H1 (cell line): ENCODE results near the gene TRIM29. TPM values are rescaled to one million over a fixed set of nuclear protein-coding genes. Genes with fewer than 3 reads are reported as not detected.

Source experiments
- CTCF ChIA-PET: fragments of 300-600 bp; sonication (Branson Sonifier 250); formaldehyde crosslinking; loops from one replicate; lab custom pipeline; 2021; ENCODE audit not compliant: partially characterized antibody; lab: Charles Lee
- POLR2A ChIA-PET: fragments of 300-600 bp; sonication (Branson Sonifier 250); formaldehyde crosslinking; loops from one replicate; lab custom pipeline; 2021; ENCODE audit warnings: inconsistent platforms; ENCODE audit not compliant: partially characterized antibody; lab: Charles Lee
- DNase-seq, 2 experiments: peaks; one replicate each; pipeline versions ENCODE4 v3.0.0 to v3.0.0-alpha.2; 2010 to 2022; ENCODE audit warnings: low spot score in 2 of 2, low read depth in 1 of 2, mixed read lengths in 1 of 2
- FAIRE-seq: peaks from 2 replicates; lab custom pipeline; 2011; peaks lifted over from hg19 to GRCh38; lab: Jason Lieb, UNC
- H2AFZ ChIP-seq: 2 replicates; pipeline ENCODE4 v1.8.1; 2012; ENCODE audit warnings: low read length, inconsistent platforms
- H2AK5ac ChIP-seq: 2 replicates; pipeline ENCODE4 v1.6.1; 2013; ENCODE audit warnings: low read depth, low read length
- H2BK120ac ChIP-seq: replicated peaks from 2 replicates; pipeline ENCODE3; 2013; ENCODE audit warnings: low read depth, low read length, inconsistent platforms
- H2BK12ac ChIP-seq: 2 replicates; pipeline ENCODE4 v1.6.1; 2013; ENCODE audit warnings: low read depth, low read length
- H2BK15ac ChIP-seq: 2 replicates; pipeline ENCODE4 v1.6.1; 2013; ENCODE audit warnings: low read length
- H2BK20ac ChIP-seq: 2 replicates; pipeline ENCODE4 v1.6.1; 2013; ENCODE audit warnings: low read length
- H2BK5ac ChIP-seq: 2 replicates; pipeline ENCODE4 v1.6.1; 2013; ENCODE audit warnings: low read depth, low read length
- H3K14ac ChIP-seq: 2 replicates; pipeline ENCODE4 v1.6.1; 2013; ENCODE audit warnings: inconsistent platforms; ENCODE audit not compliant: insufficient read length
- H3K18ac ChIP-seq: 2 replicates; pipeline ENCODE4 v1.6.1; 2013; ENCODE audit warnings: low read length; ENCODE audit errors: extremely low read depth
- H3K23ac ChIP-seq: 2 replicates; pipeline ENCODE4 v1.6.1; 2013; ENCODE audit warnings: inconsistent platforms; ENCODE audit not compliant: insufficient read length
- H3K23me2 ChIP-seq: 2 replicates; pipeline ENCODE4 v1.6.1; 2013; ENCODE audit warnings: low read depth, low read length
- H3K27ac ChIP-seq: 2 replicates; pipeline ENCODE4 v1.6.1; 2011; ENCODE audit warnings: low read depth, low read length, inconsistent platforms
- H3K27me3 ChIP-seq, 4 experiments: replicated peaks in 1 of 4; 1 replicate in 1 of 4; 2 replicates in 3 of 4; pipeline versions ENCODE4 v1.6.1 to v1.8.1; 2011 to 2013; ENCODE audit warnings: low read length in 3 of 4, mild to moderate bottlenecking in 3 of 4, inconsistent platforms in 2 of 4, mixed read lengths in 2 of 4, moderate library complexity in 1 of 4; ENCODE audit not compliant: control insufficient read depth in 3 of 4, insufficient read depth in 3 of 4; ENCODE audit errors: extremely low read depth in 1 of 4
- H3K36me3 ChIP-seq, 4 experiments: 2 replicates each; pipeline versions ENCODE4 v1.6.1 to v1.8.1; 2011 to 2013; ENCODE audit warnings: mild to moderate bottlenecking in 4 of 4, low read length in 3 of 4, moderate library complexity in 2 of 4, control low read depth in 1 of 4, inconsistent platforms in 1 of 4; ENCODE audit not compliant: insufficient read depth in 4 of 4, control insufficient read depth in 2 of 4
- H3K4ac ChIP-seq: replicated peaks from 2 replicates; pipeline ENCODE3; 2013; ENCODE audit warnings: low read length, low read depth, mixed read lengths, inconsistent platforms; ENCODE audit not compliant: insufficient read length
- H3K4me1 ChIP-seq, 4 experiments: replicated peaks in 1 of 4; 1 replicate in 1 of 4; 2 replicates in 3 of 4; pipeline versions ENCODE4 v1.6.1 to v1.8.1; 2011 to 2013; ENCODE audit warnings: low read length in 3 of 4, inconsistent platforms in 2 of 4, mixed read lengths in 1 of 4; ENCODE audit not compliant: insufficient read depth in 4 of 4, control insufficient read depth in 3 of 4
- H3K4me2 ChIP-seq, 2 experiments: 2 replicates each; pipeline versions ENCODE4 v1.6.1 to v1.8.1; 2011 to 2013; ENCODE audit warnings: low read depth in 2 of 2, low read length in 2 of 2, control low read depth in 1 of 2, inconsistent platforms in 1 of 2, mild to moderate bottlenecking in 1 of 2; ENCODE audit not compliant: insufficient read depth in 1 of 2
- H3K4me3 ChIP-seq, 4 experiments: fragments of 200-600, 300-600 bp in 1 of 4; sonication (generic), shearing (Covaris generic), sonication (Bioruptor Twin) in 1 of 4; 2 replicates each; pipeline versions ENCODE4 v1.5.1 to v1.8.1; 2011 to 2016; ENCODE audit warnings: low read length in 4 of 4, low read depth in 3 of 4, control low read depth in 2 of 4, inconsistent platforms in 2 of 4, mild to moderate bottlenecking in 2 of 4, mixed read lengths in 1 of 4, moderate library complexity in 1 of 4; ENCODE audit not compliant: insufficient read depth in 2 of 4; ENCODE audit errors: extremely low read depth in 1 of 4
- H3K56ac ChIP-seq: replicated peaks from 2 replicates; pipeline ENCODE3; 2013; ENCODE audit warnings: low read depth, mild to moderate bottlenecking, mixed read lengths, low read length, inconsistent platforms; ENCODE audit not compliant: insufficient read length
- H3K79me1 ChIP-seq: 2 replicates; pipeline ENCODE4 v1.6.1; 2013; ENCODE audit warnings: low read depth, low read length, control low read depth
- H3K79me2 ChIP-seq, 2 experiments: 2 replicates each; pipeline versions ENCODE4 v1.6.1 to v1.8.1; 2012 to 2013; ENCODE audit warnings: low read length in 2 of 2, mild to moderate bottlenecking in 2 of 2, inconsistent platforms in 1 of 2; ENCODE audit not compliant: insufficient read depth in 2 of 2, control insufficient read depth in 1 of 2
- H3K9ac ChIP-seq, 4 experiments: replicated peaks in 1 of 4; 1 replicate in 1 of 4; 2 replicates in 3 of 4; pipeline versions ENCODE4 v1.6.1 to v1.8.1; 2011 to 2013; ENCODE audit warnings: low read depth in 3 of 4, low read length in 3 of 4, control low read depth in 2 of 4, mild to moderate bottlenecking in 2 of 4, moderate library complexity in 2 of 4, inconsistent platforms in 1 of 4; ENCODE audit errors: extremely low read depth in 1 of 4
- H3K9me3 ChIP-seq, 2 experiments: 2 replicates each; pipeline versions ENCODE4 v1.6.1 to v1.8.1; 2012 to 2013; ENCODE audit warnings: mild to moderate bottlenecking in 2 of 2, moderate library complexity in 2 of 2, control low read depth in 1 of 2, inconsistent platforms in 1 of 2, low read depth in 1 of 2, low read length in 1 of 2, mixed read lengths in 1 of 2; ENCODE audit not compliant: insufficient read depth in 2 of 2
- H4K20me1 ChIP-seq, 2 experiments: replicated peaks in 1 of 2; 2 replicates each; pipeline versions ENCODE3 to v1.8.1; 2011 to 2013; ENCODE audit warnings: inconsistent platforms in 2 of 2, low read length in 2 of 2, mild to moderate bottlenecking in 1 of 2; ENCODE audit not compliant: insufficient read depth in 2 of 2, control insufficient read depth in 1 of 2
- H4K5ac ChIP-seq: 2 replicates; pipeline ENCODE4 v1.6.1; 2013; ENCODE audit warnings: low read length, low read depth, mixed read lengths, inconsistent platforms; ENCODE audit not compliant: insufficient read length
- H4K8ac ChIP-seq: 2 replicates; pipeline ENCODE4 v1.8.0; 2013; ENCODE audit warnings: mild to moderate bottlenecking, moderate library complexity, low read length, inconsistent platforms; ENCODE audit not compliant: insufficient read depth; ENCODE audit errors: extremely low read depth
- H4K91ac ChIP-seq: replicated peaks from 2 replicates; pipeline ENCODE3; 2013; ENCODE audit warnings: low read length, mixed read lengths, inconsistent platforms; ENCODE audit not compliant: insufficient read length
- SP4 ChIP-seq: IDR thresholded peaks from 2 replicates; pipeline ENCODE4 v1.6.1; 2012; ENCODE audit warnings: low read length, inconsistent platforms
- WGBS, 2 experiments: shearing (Covaris generic) in 1 of 2; methylation state at CpG; one replicate each; pipeline versions ENCODE4 v1.1.6 to v1.1.7; 2013 to 2015; ENCODE audit warnings: low lambda C conversion rate in 2 of 2, mixed read lengths in 2 of 2, inconsistent platforms in 1 of 2, low coverage in 1 of 2, missing lambda C conversion rate in 1 of 2; ENCODE audit not compliant: insufficient replicate concordance in 2 of 2, insufficient coverage in 1 of 2, insufficient read length in 1 of 2; ENCODE audit errors: extremely low coverage in 1 of 2, missing lambda C conversion rate in 1 of 2; 5-methylcytosine and 5-hydroxymethylcytosine counted together
- polyA plus RNA-seq, 7 experiments: library from polyadenylated mRNA; depleted of rRNA in 3 of 7; stranded (reverse) in 5 of 7; unstranded in 2 of 7; fragments of >200 nt in 5 of 7; fragments of 200-250 nt in 2 of 7; gene quantifications; 1 replicate in 5 of 7; 2 replicates in 1 of 7; 4 replicates in 1 of 7; pipeline versions ENCODE4 v1.2.1 to v1.2.3, GENCODE V29; 2011 to 2013; ENCODE audit warnings: missing spikeins in 2 of 7, mixed read lengths in 2 of 7
- total RNA-seq: library from RNA; stranded (reverse); fragmentation: NEBNext Ultra II Directional; extraction: Animal tissue kit (Norgen Biotek cat#: 25700); gene quantifications from 2 replicates; pipeline ENCODE4 v1.2.1, GENCODE V29; 2021

TRIM29 gene
- total and polyA plus RNA-seq, 2 of the 8 experiments (the other 6 are each of a cell fraction or from before 2014, with no cell fraction given), result 0.17 to 0.43 TPM

GRCh38 chr11:120126620-120127019 lies 11.3 kb downstream of the TRIM29 start:
- no peaks in the 10 kb centered on the region for H3K36me3 ChIP-seq
- H3K14ac ChIP-seq, result no peak overlapping the region
- no peak for TF ChIP-seq SP4
- TF ChIP-seq, all 59 proteins: peak for 0
- Histone ChIP-seq H2BK120ac (no peak overlapping the region), H2AK5ac (no peak overlapping the region), H3K9ac (no peak overlapping the region), H3K9me3 (no peaks in the 10 kb centered on the region), H3K79me1 (no peaks in the 10 kb centered on the region), H2BK15ac (no peak overlapping the region), H3K4me1 (no peaks in the 10 kb centered on the region; a peak in 1 of 7 replicates), H2BK5ac (no peak overlapping the region), H3K4ac (no peak overlapping the region), H3K23me2 (no peaks in the 10 kb centered on the region), H2AFZ (no peak overlapping the region), H4K8ac (no peak overlapping the region), H2BK12ac (no peak overlapping the region), H4K20me1 (no peaks in the 10 kb centered on the region), H3K4me3 (no peak overlapping the region), H2BK20ac (no peak overlapping the region), H4K5ac (no peak overlapping the region), H3K23ac (no peak overlapping the region), H3K79me2 (no peaks in the 10 kb centered on the region), H3K27me3 (peaks cover 0 to 3% (median 1%) of the 10 kb centered on the region in 4 experiments; a peak in 3 of 7 replicates), H3K27ac (no peak overlapping the region), H3K18ac (no peak overlapping the region), H3K4me2 (no peak overlapping the region), H4K91ac (no peak overlapping the region), H3K56ac (no peak overlapping the region)
- no peak for FAIRE-seq
- POLR2A ChIA-PET, result no interaction called here
- DNase-seq, result no peak
- CTCF ChIA-PET, result interaction anchor here (1.0 to 1.2 kb wide), 3 partner anchors 10 to 42 kb away, joined by 3 to 4 read pairs (median 3); no protein-coding TSS in a partner anchor
- 88% methylated on average over 4 of the region's 4 CpGs; no CpG with 5 or more reads in 1 of the 2 experiments for WGBS, 2 experiments
